Neural progenitor cell (in vitro differentiated cells): ENCODE measurements around the gene PRPF31. TPM values are rescaled to one million over a fixed set of nuclear protein-coding genes. Genes with fewer than 3 reads are reported as not detected.

Source experiments
- DNase-seq: peaks from one replicate; pipeline ENCODE4 v3.0.0-alpha.2; 2016; ENCODE audit warnings: low spot score
- H2AFZ ChIP-seq: fragments of 200-600 bp; sonication (generic); replicated peaks from 2 replicates; pipeline ENCODE4 v1.6.1; 2016; ENCODE audit warnings: antibody characterized with exemption
- H3F3A ChIP-seq: fragments of 200-600 bp; sonication (generic); 2 replicates; pipeline ENCODE4 v1.6.1; 2016; ENCODE audit warnings: antibody characterized with exemption, low read depth
- H3K27ac ChIP-seq: fragments of 200-600 bp; sonication (generic); 2 replicates; pipeline ENCODE4 v1.5.1; 2016; ENCODE audit warnings: mild to moderate bottlenecking
- H3K27me3 ChIP-seq: fragments of 200-600 bp; sonication (generic); 2 replicates; pipeline ENCODE4 v1.6.1; 2016; ENCODE audit warnings: mild to moderate bottlenecking, moderate library complexity
- H3K36me3 ChIP-seq: fragments of 200-600 bp; sonication (generic); 2 replicates; pipeline ENCODE4 v1.5.1; 2016
- H3K4me1 ChIP-seq: fragments of 200-600 bp; sonication (generic); 2 replicates; pipeline ENCODE4 v1.6.1; 2016; ENCODE audit warnings: mixed run types
- H3K4me2 ChIP-seq: fragments of 200-600 bp; sonication (generic); 2 replicates; pipeline ENCODE4 v1.6.1; 2016
- H3K4me3 ChIP-seq: fragments of 200-600 bp; sonication (generic); 2 replicates; pipeline ENCODE4 v1.5.1; 2016
- H3K79me2 ChIP-seq: fragments of 200-600 bp; sonication (generic); 2 replicates; pipeline ENCODE4 v1.6.1; 2016; ENCODE audit warnings: low read depth
- H3K9ac ChIP-seq: fragments of 200-600 bp; sonication (generic); 2 replicates; pipeline ENCODE4 v1.6.1; 2016
- H3K9me3 ChIP-seq: fragments of 200-600 bp; sonication (generic); 2 replicates; pipeline ENCODE4 v1.5.1; 2016; ENCODE audit warnings: low read depth
- H4K20me1 ChIP-seq: fragments of 200-600 bp; sonication (generic); 2 replicates; pipeline ENCODE4 v1.6.1; 2016; ENCODE audit warnings: low read depth
- H3K27ac Mint-ChIP-seq: 3 replicates; pipeline ENCODE4 v1.8.0; 2021; ENCODE audit warnings: mixed read lengths
- H3K27me3 Mint-ChIP-seq: 2 replicates; pipeline ENCODE4 v1.8.0; 2022; ENCODE audit warnings: low read depth, mild to moderate bottlenecking, inconsistent platforms, moderate library complexity, mixed read lengths; ENCODE audit not compliant: insufficient read depth
- H3K36me3 Mint-ChIP-seq: 3 replicates; pipeline ENCODE4 v1.8.0; 2021; ENCODE audit warnings: mixed read lengths
- H3K4me1 Mint-ChIP-seq: 3 replicates; pipeline ENCODE4 v1.8.0; 2021; ENCODE audit warnings: mixed read lengths
- H3K4me3 Mint-ChIP-seq: 3 replicates; pipeline ENCODE4 v1.8.0; 2021; ENCODE audit warnings: mild to moderate bottlenecking, moderate library complexity, mixed read lengths
- H3K9me3 Mint-ChIP-seq: 3 replicates; pipeline ENCODE4 v1.8.0; 2020; ENCODE audit warnings: mixed read lengths
- EZH2 ChIP-seq: fragments of 200-600 bp; sonication (generic); IDR thresholded peaks from 2 replicates; pipeline ENCODE4 v1.6.1; 2017; ENCODE audit warnings: antibody characterized with exemption, mild to moderate bottlenecking, moderate library complexity
- EZH2phosphoT487 ChIP-seq: fragments of 200-600 bp; sonication (generic); IDR thresholded peaks from 2 replicates; pipeline ENCODE4 v1.6.1; 2017; ENCODE audit warnings: antibody characterized with exemption
- total RNA-seq: library from RNA; depleted of rRNA; stranded (reverse); fragments of >200 nt; gene quantifications from 2 replicates; pipeline ENCODE4 v1.2.3, GENCODE V29; 2015; ENCODE audit warnings: low replicate concordance
- TF ChIP-seq, protein P1 (sequence below): fragments of 200-600 bp; sonication (generic); IDR thresholded peaks from 2 replicates; pipeline ENCODE4 v1.5.1; 2017; ENCODE audit warnings: antibody characterized with exemption, mild to moderate bottlenecking

PRPF31 gene
- total RNA-seq, 1 donor from 2014 or later: 64.4 TPM

DNA sequence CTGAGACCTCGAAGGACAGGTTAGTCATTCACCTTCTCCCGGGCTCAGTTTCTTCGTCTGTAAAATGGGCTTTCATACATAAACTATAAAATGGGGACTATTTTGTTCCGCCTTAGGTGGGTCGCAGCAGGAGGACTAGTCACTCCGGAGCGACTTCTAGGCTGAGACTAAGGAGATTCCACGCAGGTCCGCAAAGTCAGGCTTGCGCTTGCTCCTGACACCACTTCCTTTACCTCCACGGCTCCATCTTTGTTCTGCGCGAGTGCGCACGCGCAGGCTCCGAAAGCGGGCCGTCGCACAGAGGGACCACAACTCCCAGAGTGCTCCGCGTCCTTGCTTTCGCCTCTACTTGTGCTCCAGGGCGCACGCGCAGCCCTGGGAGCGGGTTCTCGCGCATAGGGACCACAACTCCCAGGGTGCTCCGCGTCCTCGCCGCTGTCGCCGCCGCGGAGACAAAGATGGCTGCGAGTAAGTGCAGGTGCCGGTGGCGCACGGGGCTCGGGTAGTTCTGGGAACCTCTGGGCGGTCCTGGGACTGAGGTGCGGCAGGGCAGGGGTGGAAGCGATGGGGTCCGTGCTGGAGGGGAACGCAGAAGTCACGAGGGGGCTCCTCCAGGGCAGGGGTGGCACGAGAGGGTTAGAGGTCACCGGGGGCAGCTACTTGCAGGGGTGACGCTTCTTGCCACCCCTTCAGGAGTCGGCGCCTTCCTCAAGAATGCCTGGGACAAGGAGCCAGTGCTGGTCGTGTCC is 13.0 kb upstream of the PRPF31 start, which contains the start of gene NDUFA3:
Gene NDUFA3, plus strand, starts transcription at position 435 of the 749 bp plus-strand sequence. Its CDS starts 24 bp downstream, at position 459.
- Mint-ChIP-seq H3K36me3 (peaks cover 10% of the 10 kb centered on the region), H3K9me3 (no peaks in the 10 kb centered on the region), H3K4me3 (peak within 1 kb of the TSS; percentile 98), H3K4me1 (peaks cover 12% of the 10 kb centered on the region), H3K27me3 (peaks cover 13% of the 10 kb centered on the region), H3K27ac (peak within 1 kb of the TSS; percentile 91)
- Histone ChIP-seq H3K4me3 (peak within 1 kb of the TSS; percentile 76), H3K9me3 (no peaks in the 10 kb centered on the region), H3K4me2 (peak within 1 kb of the TSS; percentile 82), H4K20me1 (no peaks in the 10 kb centered on the region), H3K9ac (peak within 1 kb of the TSS; percentile 55), H3K36me3 (no peaks in the 10 kb centered on the region), H3K4me1 (no peaks in the 10 kb centered on the region), H3K79me2 (peaks cover 23% of the 10 kb centered on the region), H3F3A (peaks cover 7% of the 10 kb centered on the region), H3K27me3 (peaks cover 4% of the 10 kb centered on the region), H2AFZ (peak within 1 kb of the TSS; percentile 29), H3K27ac (no peak within 1 kb of the TSS)
- DNase-seq: peak; percentile 99
- TF ChIP-seq EZH2phosphoT487: no peak
- TF ChIP-seq, protein P1, sequence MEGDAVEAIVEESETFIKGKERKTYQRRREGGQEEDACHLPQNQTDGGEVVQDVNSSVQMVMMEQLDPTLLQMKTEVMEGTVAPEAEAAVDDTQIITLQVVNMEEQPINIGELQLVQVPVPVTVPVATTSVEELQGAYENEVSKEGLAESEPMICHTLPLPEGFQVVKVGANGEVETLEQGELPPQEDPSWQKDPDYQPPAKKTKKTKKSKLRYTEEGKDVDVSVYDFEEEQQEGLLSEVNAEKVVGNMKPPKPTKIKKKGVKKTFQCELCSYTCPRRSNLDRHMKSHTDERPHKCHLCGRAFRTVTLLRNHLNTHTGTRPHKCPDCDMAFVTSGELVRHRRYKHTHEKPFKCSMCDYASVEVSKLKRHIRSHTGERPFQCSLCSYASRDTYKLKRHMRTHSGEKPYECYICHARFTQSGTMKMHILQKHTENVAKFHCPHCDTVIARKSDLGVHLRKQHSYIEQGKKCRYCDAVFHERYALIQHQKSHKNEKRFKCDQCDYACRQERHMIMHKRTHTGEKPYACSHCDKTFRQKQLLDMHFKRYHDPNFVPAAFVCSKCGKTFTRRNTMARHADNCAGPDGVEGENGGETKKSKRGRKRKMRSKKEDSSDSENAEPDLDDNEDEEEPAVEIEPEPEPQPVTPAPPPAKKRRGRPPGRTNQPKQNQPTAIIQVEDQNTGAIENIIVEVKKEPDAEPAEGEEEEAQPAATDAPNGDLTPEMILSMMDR: no peak
- no peak for TF ChIP-seq EZH2

- H3K27ac Mint-ChIP-seq: no peak overlapping the region
- Histone ChIP-seq H2AFZ (no peak overlapping the region), H3F3A (peaks cover 7% of the 10 kb centered on the region), H3K4me3 (no peak overlapping the region), H3K27ac (no peak overlapping the region), H3K79me2 (peaks cover 23% of the 10 kb centered on the region), H3K9ac (no peak overlapping the region), H3K4me2 (no peak overlapping the region), H3K9me3 (no peaks in the 10 kb centered on the region), H4K20me1 (no peaks in the 10 kb centered on the region), H3K27me3 (no peaks in the 10 kb centered on the region), H3K36me3 (no peaks in the 10 kb centered on the region), H3K4me1 (no peaks in the 10 kb centered on the region)
- no peak for DNase-seq
- peak overlapping the region; percentile 98 for H3K4me3 Mint-ChIP-seq
- no peaks in the 10 kb centered on the region for H3K9me3 Mint-ChIP-seq
- H3K27me3 Mint-ChIP-seq: peaks cover 12% of the 10 kb centered on the region
- H3K4me1 Mint-ChIP-seq: peaks cover 12% of the 10 kb centered on the region
- H3K36me3 Mint-ChIP-seq: peaks cover 12% of the 10 kb centered on the region
- TF ChIP-seq EZH2 (no peak), EZH2phosphoT487 (no peak)
Observed at GRCh38 chr19:54104998-54105715, 10.4 kb upstream of the PRPF31 start.

DNA sequence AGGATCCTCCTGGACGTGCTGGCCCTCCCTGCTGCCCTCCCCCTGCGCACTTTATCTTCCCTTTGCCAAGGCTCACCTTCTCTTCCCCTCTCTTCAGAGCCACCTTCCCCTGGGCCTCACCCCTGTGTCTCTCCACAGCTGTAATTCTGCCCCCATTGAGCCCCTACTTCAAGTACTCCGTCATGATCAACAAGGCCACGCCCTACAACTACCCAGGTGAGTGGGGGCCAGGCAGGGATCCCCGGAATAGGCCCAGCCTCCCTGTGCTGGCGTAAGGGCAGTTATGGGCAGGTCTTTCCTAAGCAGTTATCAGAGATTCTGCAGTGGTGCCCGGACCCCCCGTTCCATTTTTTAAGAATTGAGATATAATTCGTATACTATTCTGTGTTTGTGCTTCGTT is 9.8 kb upstream of the PRPF31 start:
- H4K20me1 ChIP-seq: no peaks in the 10 kb centered on the region
- no peak overlapping the region for H3K4me3 Mint-ChIP-seq
- peaks cover 7% of the 10 kb centered on the region for H3F3A ChIP-seq
- peaks cover 23% of the 10 kb centered on the region for H3K79me2 ChIP-seq
- H2AFZ ChIP-seq: no peak overlapping the region
- no peak overlapping the region for H3K27ac ChIP-seq
- peaks cover 15% of the 10 kb centered on the region for H3K36me3 Mint-ChIP-seq
- H3K4me3 ChIP-seq: no peak overlapping the region
- no peaks in the 10 kb centered on the region for H3K27me3 ChIP-seq
- no peak overlapping the region for H3K4me2 ChIP-seq
- no peaks in the 10 kb centered on the region for H3K9me3 ChIP-seq
- H3K4me1 ChIP-seq: no peaks in the 10 kb centered on the region
- H3K9me3 Mint-ChIP-seq: no peaks in the 10 kb centered on the region
- H3K4me1 Mint-ChIP-seq: peaks cover 12% of the 10 kb centered on the region
- H3K27me3 Mint-ChIP-seq: peaks cover 9% of the 10 kb centered on the region
- no peaks in the 10 kb centered on the region for H3K36me3 ChIP-seq
- H3K27ac Mint-ChIP-seq: no peak overlapping the region
- TF ChIP-seq, protein P1: no peak
- TF ChIP-seq EZH2 (no peak), EZH2phosphoT487 (no peak)
- H3K9ac ChIP-seq: no peak overlapping the region
- DNase-seq: no peak
